Liver (tissue), 3 donors: Measurements from ENCODE around the gene PRDM5.

Source experiments
- ATF3 ChIP-seq: IDR thresholded peaks from 2 replicates; pipeline ENCODE4 v1.6.1; 2016; ENCODE audit warnings: antibody characterized with exemption
- CTCF ChIP-seq: fragments of 150-350 bp; IDR thresholded peaks from 2 replicates; pipeline ENCODE4 v1.5.1; 2017; ENCODE audit warnings: improper control_type of control experiment, low read depth, low read length; ENCODE audit not compliant: missing input control
- EGR1 ChIP-seq, 2 donors: IDR thresholded peaks; 2 replicates each; pipeline ENCODE4 v1.6.1; 2016 to 2018; ENCODE audit warnings: antibody characterized with exemption in 2 of 2, low read depth in 2 of 2
- FOXA2 ChIP-seq: IDR thresholded peaks from 2 replicates; pipeline ENCODE4 v1.6.1; 2016; ENCODE audit warnings: antibody characterized with exemption
- GABPA ChIP-seq, 2 donors: IDR thresholded peaks in 1 of 2; conservative IDR thresholded peaks in 1 of 2; 2 replicates each; pipeline ENCODE4 v1.6.1; 2016; ENCODE audit warnings: antibody characterized with exemption in 2 of 2, mild to moderate bottlenecking in 1 of 2, moderate library complexity in 1 of 2
- HNF4A ChIP-seq, 2 donors: conservative IDR thresholded peaks; 2 replicates each; pipeline ENCODE4 v1.6.1; 2016; ENCODE audit warnings: antibody characterized with exemption in 2 of 2, mild to moderate bottlenecking in 2 of 2
- JUND ChIP-seq, 2 donors: IDR thresholded peaks; 2 replicates each; pipeline ENCODE4 v1.6.1; 2016; ENCODE audit warnings: antibody characterized with exemption in 2 of 2
- MAX ChIP-seq: IDR thresholded peaks from 2 replicates; pipeline ENCODE4 v1.6.1; 2016; ENCODE audit warnings: antibody characterized with exemption
- RAD21 ChIP-seq, 2 donors: IDR thresholded peaks; 2 replicates each; pipeline ENCODE4 v1.6.1; 2016; ENCODE audit warnings: antibody characterized with exemption in 2 of 2, mild to moderate bottlenecking in 2 of 2
- REST ChIP-seq: IDR thresholded peaks from 2 replicates; pipeline ENCODE4 v1.6.1; 2016; ENCODE audit warnings: antibody characterized with exemption, mild to moderate bottlenecking
- SP1 ChIP-seq: IDR thresholded peaks from 2 replicates; pipeline ENCODE4 v1.6.1; 2018; ENCODE audit warnings: antibody characterized with exemption, mild to moderate bottlenecking
- TAF1 ChIP-seq: conservative IDR thresholded peaks from 2 replicates; pipeline ENCODE4 v1.6.1; 2016; ENCODE audit warnings: antibody characterized with exemption, mild to moderate bottlenecking
- YY1 ChIP-seq: IDR thresholded peaks from 2 replicates; pipeline ENCODE4 v1.6.1; 2016; ENCODE audit warnings: antibody characterized with exemption, mild to moderate bottlenecking
- ZBTB33 ChIP-seq: IDR thresholded peaks from 2 replicates; pipeline ENCODE4 v1.6.1; 2016; ENCODE audit warnings: antibody characterized with exemption
- donor health status: healthy.
- donor health status: healthy.

GRCh38 chr4:120785202-120785601 is 137.3 kb downstream of the PRDM5 start:
- TF ChIP-seq CTCF (no peak), RAD21 (IDR thresholded peaks at IDR 0.05) (no peak), ATF3 (no peak), YY1 (no peak), GABPA (IDR thresholded peaks at IDR 0.05 in 1 of 2, conservative IDR thresholded peaks at IDR 0.05 in 1 of 2) (no peak), REST (no peak), EGR1 (IDR thresholded peaks at IDR 0.05; ENCODE audit: low read depth in 2 of 2) (no peak), HNF4A (conservative IDR thresholded peaks at IDR 0.05) (no peak), TAF1 (no peak), ZBTB33 (no peak), JUND (IDR thresholded peaks at IDR 0.05) (no peak), SP1 (no peak), MAX (no peak), FOXA2 (no peak)
